ENCODE measurements around the gene TPD52L1. TPM values are rescaled to one million over a fixed set of nuclear protein-coding genes. Genes with fewer than 3 reads are reported as not detected.

TPD52L1 gene
- total and polyA plus RNA-seq, 2 donors (not counting 1 experiment from before 2014, with no cell fraction given): not detected

DNA sequence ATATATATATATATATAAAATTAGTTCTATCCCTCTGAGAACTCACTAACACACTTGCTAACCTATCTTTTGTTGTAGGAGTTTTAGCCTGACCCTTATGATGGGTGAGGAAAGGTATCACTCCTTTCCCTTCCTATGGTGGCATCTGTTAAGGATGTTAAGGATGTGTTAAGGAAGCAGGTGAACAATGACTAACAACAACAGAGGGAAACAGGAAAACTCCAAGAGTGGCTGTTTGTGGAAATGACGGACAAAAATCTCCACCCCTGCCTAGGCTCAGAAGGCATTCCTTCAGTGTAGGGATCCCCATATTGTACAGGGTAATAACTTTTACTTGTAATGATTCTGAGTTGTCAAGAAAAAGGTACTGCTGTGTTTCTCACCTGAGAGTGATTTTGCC, 8.8 kb upstream of the TPD52L1 start:
- intact Hi-C loops (cut with micrococcal nuclease): no loop called here
- Histone ChIP-seq H3K4me2 (replicated peaks; ENCODE audit: low read depth, low read length, poor library complexity, severe bottlenecking) (no peak overlapping the region), H3K27me3 (replicated peaks in 1 of 4; ENCODE audit: control extremely low read depth in 1 of 4, control insufficient read depth in 3 of 4, insufficient read depth in 4 of 4, low read length in 3 of 4) (no peaks in the 10 kb centered on the region), H3K36me3 (replicated peaks in 1 of 2; ENCODE audit: control extremely low read depth in 1 of 2, control insufficient read depth in 1 of 2, extremely low read depth in 1 of 2, insufficient read depth in 2 of 2, low read length in 1 of 2) (no peaks in the 10 kb centered on the region), H3K27ac (ENCODE audit: low read length in 2 of 2) (no peak overlapping the region), H3K4me3 (ENCODE audit: control extremely low read depth in 1 of 5, extremely low read depth in 1 of 5, insufficient read depth in 1 of 5, low read depth in 2 of 5, low read length in 4 of 5) (no peak overlapping the region), H2AFZ (ENCODE audit: insufficient read depth, low read depth, low read length, poor library complexity, severe bottlenecking) (no peak overlapping the region), H3K4me1 (ENCODE audit: control insufficient read depth in 2 of 2, insufficient read depth in 2 of 2, low read length in 2 of 2) (no peaks in the 10 kb centered on the region), H4K20me1 (ENCODE audit: control insufficient read depth, insufficient read depth, low read length, poor library complexity, severe bottlenecking) (no peaks in the 10 kb centered on the region), H3K9me3 (ENCODE audit: control extremely low read depth in 1 of 3, control insufficient read depth in 2 of 3, insufficient read depth in 1 of 3, low read length in 2 of 3) (peaks cover 0 to 2% (median 0%) of the 10 kb centered on the region in 3 donors), H3K79me2 (ENCODE audit: control insufficient read depth, insufficient read depth, low read length) (no peaks in the 10 kb centered on the region), H3K9ac (ENCODE audit: low read length) (no peak overlapping the region)
- Mint-ChIP-seq H3K4me1 (no peaks in the 10 kb centered on the region), H3K9me3 (ENCODE audit: insufficient read depth) (no peaks in the 10 kb centered on the region), H3K27me3 (peaks cover 3% of the 10 kb centered on the region), H3K27ac (no peak overlapping the region), H3K4me3 (no peak overlapping the region)
- CTCF ChIA-PET: interaction anchor here (1.1 kb wide), 1 partner anchor 9 kb away, joined by 4 read pairs; the partner anchor contains the start of gene TPD52L1
- no CpG with 5 or more reads among the region's 1 CpG for WGBS (ENCODE audit: insufficient coverage)
- no peak for ATAC-seq (ENCODE audit: low read depth)
- POLR2A ChIA-PET: no interaction called here
- no peak for DNase-seq
- TF ChIP-seq EZH2 (IDR thresholded peaks at IDR 0.05; ENCODE audit: borderline replicate concordance, insufficient read depth, low read depth, low read length, poor library complexity, severe bottlenecking): no peak
- TF ChIP-seq, protein P1, sequence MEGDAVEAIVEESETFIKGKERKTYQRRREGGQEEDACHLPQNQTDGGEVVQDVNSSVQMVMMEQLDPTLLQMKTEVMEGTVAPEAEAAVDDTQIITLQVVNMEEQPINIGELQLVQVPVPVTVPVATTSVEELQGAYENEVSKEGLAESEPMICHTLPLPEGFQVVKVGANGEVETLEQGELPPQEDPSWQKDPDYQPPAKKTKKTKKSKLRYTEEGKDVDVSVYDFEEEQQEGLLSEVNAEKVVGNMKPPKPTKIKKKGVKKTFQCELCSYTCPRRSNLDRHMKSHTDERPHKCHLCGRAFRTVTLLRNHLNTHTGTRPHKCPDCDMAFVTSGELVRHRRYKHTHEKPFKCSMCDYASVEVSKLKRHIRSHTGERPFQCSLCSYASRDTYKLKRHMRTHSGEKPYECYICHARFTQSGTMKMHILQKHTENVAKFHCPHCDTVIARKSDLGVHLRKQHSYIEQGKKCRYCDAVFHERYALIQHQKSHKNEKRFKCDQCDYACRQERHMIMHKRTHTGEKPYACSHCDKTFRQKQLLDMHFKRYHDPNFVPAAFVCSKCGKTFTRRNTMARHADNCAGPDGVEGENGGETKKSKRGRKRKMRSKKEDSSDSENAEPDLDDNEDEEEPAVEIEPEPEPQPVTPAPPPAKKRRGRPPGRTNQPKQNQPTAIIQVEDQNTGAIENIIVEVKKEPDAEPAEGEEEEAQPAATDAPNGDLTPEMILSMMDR (IDR thresholded peaks at IDR 0.05): no peak

DNA sequence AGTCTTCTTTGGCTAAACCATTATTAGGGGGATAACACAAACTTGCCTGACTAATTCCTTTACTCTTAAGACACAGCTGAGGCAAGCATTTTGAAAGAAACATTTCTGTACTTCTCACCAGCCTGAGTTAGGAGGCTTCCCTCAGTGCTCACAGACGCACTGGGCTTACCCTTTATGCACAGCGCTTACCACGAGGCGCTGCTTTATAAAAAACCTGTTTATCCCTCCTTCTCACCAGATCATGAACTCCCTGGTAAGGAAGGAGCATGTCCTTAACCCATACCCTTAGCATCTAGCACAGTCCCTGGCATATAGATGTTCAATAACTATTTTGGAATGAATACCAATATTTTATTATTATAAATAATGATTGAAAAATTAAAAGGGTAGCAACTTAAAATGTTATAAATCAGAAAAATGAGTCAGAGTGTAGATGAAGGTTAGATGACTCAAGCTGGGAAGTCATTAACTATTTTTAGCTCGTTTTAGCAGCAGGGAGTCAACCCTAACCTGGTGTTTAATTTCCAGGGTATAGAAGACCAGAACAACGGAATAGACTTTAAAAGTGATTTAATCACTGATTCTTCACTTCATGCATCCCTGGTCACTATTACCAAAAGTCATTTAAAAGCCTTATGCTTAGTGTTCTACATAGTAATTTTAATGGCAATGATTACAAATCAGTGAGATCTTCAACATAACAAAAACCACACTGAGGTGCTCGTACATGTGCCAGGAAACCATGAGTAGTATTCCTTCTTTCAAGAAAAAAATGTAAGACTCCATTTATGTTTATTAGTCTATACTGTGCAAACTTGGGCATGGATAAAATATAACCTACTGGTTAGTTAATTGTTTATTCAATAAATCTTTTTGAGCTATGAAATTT, 4.1 kb upstream of the TPD52L1 start:
- ChIA-PET CTCF (no interaction called here), POLR2A (no interaction called here)

More for the DNA sequence above, 4.1 kb upstream of the TPD52L1 start:
- H3K27me3 Mint-ChIP-seq: peaks cover 29% of the 10 kb centered on the region
- no peak overlapping the region for H3K27ac Mint-ChIP-seq
- Histone ChIP-seq H3K4me1 (ENCODE audit: control insufficient read depth in 2 of 2, insufficient read depth in 2 of 2, low read length in 2 of 2) (peaks cover 11 to 12% of the 10 kb centered on the region in 2 donors), H3K9ac (ENCODE audit: low read length) (no peak overlapping the region), H2AFZ (ENCODE audit: insufficient read depth, low read depth, low read length, poor library complexity, severe bottlenecking) (no peak overlapping the region), H3K9me3 (ENCODE audit: control extremely low read depth in 1 of 3, control insufficient read depth in 2 of 3, insufficient read depth in 1 of 3, low read length in 2 of 3) (peaks cover 0 to under 1% (median 0%) of the 10 kb centered on the region in 3 donors), H3K4me3 (ENCODE audit: control extremely low read depth in 1 of 5, extremely low read depth in 1 of 5, insufficient read depth in 1 of 5, low read depth in 2 of 5, low read length in 4 of 5) (no peak overlapping the region), H3K27me3 (replicated peaks in 1 of 4; ENCODE audit: control extremely low read depth in 1 of 4, control insufficient read depth in 3 of 4, insufficient read depth in 4 of 4, low read length in 3 of 4) (peaks cover 0 to 19% (median 8%) of the 10 kb centered on the region in 4 experiments), H3K36me3 (replicated peaks in 1 of 2; ENCODE audit: control extremely low read depth in 1 of 2, control insufficient read depth in 1 of 2, extremely low read depth in 1 of 2, insufficient read depth in 2 of 2, low read length in 1 of 2) (no peaks in the 10 kb centered on the region), H3K4me2 (replicated peaks; ENCODE audit: low read depth, low read length, poor library complexity, severe bottlenecking) (no peak overlapping the region), H3K79me2 (ENCODE audit: control insufficient read depth, insufficient read depth, low read length) (no peaks in the 10 kb centered on the region), H4K20me1 (ENCODE audit: control insufficient read depth, insufficient read depth, low read length, poor library complexity, severe bottlenecking) (no peaks in the 10 kb centered on the region), H3K27ac (ENCODE audit: low read length in 2 of 2) (no peak overlapping the region)
- no peaks in the 10 kb centered on the region for H3K9me3 Mint-ChIP-seq (ENCODE audit: insufficient read depth)
- WGBS (ENCODE audit: insufficient coverage): 97% methylated on average over 5 of the region's 7 CpGs
- intact Hi-C loops (cut with micrococcal nuclease): no loop called here
- TF ChIP-seq, protein P1 (IDR thresholded peaks at IDR 0.05): no peak
- no peak for TF ChIP-seq EZH2 (IDR thresholded peaks at IDR 0.05; ENCODE audit: borderline replicate concordance, insufficient read depth, low read depth, low read length, poor library complexity, severe bottlenecking)
- H3K4me3 Mint-ChIP-seq: no peak overlapping the region
- ATAC-seq (ENCODE audit: low read depth) (no peak), DNase-seq (no peak)
- H3K4me1 Mint-ChIP-seq: peaks cover 13% of the 10 kb centered on the region
